GM21367 (cell line): ENCODE data around the gene SLC37A3.
"Not testable (repeated sequence)": the region's sequence is repeated elsewhere in the genome, so short reads cannot be mapped to it uniquely, and the experiment has no call there.

Experiments
- ATAC-seq: cut with Tn5 transposase; IDR thresholded peaks from one replicate; pipeline ENCODE4 v1.9.1; 2021; ENCODE audit not compliant: unreplicated experiment

Gene SLC37A3

DNA sequence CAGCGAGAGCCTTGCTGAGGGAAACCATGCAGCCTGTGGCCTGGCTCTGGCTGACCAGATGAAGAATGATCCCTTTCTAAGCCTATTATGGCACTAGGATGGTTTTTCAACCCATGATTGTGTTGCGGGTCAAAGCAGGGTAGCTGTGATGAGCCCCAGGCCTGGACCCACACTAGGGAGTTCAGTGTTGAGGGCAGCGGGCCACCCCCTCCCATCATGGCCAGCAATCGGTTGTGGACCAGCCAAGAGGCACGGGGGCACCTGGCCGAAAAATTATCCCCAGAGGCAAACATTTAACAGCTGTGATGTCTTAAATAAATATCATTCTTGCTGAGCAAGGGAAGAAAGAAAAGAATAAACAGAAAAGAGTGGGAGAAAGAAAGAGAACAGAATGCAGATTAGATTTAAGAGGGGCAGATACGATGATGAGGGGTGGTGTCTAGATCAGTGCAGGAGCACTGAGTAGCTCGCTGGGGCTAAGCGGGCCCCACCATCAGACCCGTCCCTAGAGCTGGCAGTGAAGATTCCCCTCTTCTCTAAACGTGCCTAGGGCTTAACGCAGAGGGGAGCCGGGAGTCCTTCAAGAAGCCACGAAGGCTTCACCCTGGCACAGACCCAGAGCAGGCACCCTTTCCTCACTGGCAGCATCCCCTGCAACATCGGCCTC, 82.7 kb downstream of the SLC37A3 start:
- no peak for ATAC-seq

DNA sequence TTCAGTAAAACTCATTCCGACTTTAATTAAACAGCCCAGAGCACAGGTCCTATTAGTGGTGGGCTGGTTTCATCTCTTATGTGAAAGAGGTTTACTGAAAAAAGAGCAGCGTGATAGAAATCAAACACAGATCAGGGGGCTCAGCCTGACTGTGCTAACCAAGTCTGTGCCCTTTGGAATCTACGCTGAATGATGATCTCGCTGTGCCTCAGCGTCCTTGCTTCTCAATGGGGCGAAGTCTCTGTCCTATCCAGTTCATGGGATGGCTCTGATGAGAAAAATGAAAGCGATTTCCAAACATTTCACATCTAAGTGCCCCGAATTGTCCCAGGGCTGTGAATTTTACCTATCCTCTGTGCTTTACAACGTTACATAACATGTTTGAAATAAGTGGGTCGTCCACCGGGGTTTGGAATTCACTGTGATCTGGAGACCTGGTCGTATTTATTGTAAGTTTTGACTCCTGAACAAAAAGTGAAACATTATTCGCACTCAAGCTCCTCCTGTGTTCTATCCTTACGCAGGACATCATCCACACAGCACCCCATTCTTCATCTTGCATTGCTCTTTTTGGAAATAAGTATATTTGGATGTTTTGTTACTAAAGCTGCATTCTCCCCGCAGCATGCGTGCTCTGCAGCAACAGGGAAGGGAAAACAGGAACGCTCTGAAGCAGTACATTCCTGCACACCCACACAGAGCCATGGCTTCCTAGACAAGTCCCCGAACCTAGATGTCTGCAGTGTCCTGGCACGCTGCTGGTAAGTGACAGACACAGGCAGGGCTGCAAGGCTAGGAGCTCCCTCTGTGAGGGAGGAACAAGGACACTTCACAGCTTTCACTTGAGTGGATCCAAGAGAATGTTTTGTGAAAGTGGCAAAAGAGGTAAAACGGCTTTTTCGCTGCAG, 83.5 kb downstream of the SLC37A3 start:
- ATAC-seq = no peak

DNA sequence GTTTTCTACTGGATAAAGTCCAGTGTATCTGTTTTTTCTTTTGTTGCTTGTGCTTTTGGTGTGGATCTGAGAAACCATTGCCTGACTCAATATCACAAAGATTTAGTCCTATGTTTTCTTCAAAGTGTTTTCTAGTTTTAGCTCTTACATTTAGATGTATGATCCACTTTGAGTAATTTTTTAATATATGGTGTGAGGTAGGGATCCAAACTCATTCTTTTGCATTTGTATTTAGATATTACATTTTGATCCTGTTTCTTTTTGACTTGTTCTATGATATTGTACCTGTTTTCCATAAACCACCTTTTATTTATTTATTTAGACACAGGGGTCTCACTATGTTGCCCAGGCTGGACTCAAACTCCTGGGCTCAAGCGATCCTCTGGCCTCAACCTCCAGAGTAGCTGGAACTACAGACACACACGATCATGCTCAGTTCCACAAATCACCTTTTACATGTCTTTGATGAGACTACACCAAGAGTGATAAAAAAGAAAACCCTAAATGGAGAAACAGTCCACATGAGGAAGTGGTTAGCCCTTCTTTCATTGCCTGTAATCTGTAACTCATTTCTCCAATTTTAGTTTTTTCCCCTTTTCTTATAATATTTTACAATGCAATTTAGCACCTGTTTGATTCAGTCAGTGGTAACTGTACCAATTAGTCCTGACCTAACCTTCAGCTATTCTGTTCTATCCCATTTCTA, 86.0 kb downstream of the SLC37A3 start:
- no peak for ATAC-seq

DNA sequence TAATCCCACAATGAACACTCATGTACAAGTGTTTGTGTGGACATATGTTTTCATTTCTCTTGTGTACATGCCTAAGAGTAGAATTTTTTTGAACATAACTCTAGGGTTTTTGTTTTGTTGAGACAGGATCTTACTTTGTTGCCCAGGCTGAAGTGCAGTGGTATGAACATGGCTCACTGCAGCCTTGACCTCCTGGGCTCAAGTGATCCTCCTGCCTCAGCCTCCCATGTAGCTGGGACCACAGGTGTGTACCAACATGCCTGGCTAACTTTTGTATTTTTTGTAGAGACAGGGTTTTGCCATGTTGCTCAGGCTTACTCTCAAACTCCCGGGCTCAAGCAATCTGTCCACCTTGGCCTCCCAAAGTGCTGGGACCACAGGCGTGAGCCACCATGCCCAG, 87.2 kb downstream of the SLC37A3 start:
- not testable (repeated sequence) for ATAC-seq

DNA sequence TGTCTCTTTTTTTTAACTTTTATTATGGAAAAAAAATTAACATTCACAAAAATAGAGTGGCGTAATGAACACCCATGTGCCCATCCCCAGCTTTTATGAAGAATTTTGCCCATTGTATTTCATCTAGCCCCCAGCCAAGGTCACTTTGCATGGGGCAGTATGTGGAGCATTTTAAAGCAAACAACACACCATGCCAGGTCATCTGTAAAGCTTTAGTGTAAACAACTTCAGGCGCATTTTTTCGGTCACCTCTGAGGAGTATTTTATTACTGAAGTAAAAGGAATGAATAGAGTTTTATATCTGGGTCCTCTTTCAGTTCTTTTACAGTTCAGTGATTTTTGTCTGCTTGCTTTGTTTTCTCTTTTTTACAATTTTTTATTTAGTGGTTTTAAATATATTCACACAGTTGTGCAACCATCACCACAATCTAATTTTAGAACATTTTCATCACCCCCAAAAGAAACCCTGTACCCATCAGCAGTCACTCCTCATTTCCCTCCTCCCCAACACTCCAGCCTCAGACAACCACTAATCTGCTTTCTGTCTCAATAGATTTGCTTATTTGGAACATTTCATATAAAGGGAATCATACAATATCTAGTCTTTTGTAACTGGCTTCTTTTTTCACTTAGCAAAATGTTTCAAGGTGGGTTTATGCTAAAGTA, 87.9 kb downstream of the SLC37A3 start:
- ATAC-seq = no peak

DNA sequence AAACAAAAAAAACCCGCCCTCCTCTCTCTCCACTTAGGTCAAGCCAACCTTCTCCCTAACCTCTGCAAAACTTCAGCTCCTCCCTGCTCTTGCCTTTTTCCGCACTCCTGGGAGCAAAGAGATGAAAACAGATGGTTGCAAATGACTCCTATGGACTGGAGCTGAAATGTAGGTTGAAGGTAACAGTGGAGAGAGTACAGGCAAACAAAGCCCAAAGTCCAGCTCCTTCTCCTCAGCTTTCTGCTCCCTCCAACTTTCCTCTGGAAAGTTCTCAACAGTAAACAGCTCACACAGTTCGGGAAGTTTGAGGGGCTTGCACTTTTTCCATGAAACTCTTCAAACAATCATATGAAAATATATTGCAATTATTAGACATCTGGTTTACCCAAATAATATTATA, 90.3 kb downstream of the SLC37A3 start:
- no peak for ATAC-seq

DNA sequence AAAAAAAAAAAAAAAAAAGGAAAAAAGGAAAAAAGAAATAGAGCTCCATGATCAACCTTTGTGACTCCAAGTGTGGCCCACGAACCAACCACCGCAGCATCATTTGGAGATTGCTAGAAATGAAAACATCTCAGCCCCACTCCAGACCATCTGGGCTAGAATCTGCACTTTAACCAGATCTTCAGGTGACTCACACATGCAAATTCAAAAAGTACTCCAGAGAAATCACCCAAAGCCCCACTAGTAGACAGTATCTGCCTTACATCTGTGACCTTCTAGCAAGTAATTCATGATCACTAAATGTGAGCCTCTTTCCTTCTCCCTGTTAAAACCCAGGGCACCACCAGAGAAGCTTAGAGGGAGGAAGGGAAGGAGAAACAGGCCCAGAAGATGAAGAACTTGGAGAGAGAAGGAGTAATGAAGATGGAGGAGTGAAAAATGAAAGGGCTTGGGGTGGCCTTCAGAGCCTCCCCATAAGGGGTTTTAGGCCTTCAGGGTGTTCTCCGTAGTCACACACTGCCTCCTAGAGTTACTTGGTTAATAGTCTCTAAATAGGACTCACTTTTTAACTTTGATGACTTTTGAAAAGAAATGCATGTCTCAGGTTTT, 94.0 kb downstream of the SLC37A3 start:
- ATAC-seq = no peak

DNA sequence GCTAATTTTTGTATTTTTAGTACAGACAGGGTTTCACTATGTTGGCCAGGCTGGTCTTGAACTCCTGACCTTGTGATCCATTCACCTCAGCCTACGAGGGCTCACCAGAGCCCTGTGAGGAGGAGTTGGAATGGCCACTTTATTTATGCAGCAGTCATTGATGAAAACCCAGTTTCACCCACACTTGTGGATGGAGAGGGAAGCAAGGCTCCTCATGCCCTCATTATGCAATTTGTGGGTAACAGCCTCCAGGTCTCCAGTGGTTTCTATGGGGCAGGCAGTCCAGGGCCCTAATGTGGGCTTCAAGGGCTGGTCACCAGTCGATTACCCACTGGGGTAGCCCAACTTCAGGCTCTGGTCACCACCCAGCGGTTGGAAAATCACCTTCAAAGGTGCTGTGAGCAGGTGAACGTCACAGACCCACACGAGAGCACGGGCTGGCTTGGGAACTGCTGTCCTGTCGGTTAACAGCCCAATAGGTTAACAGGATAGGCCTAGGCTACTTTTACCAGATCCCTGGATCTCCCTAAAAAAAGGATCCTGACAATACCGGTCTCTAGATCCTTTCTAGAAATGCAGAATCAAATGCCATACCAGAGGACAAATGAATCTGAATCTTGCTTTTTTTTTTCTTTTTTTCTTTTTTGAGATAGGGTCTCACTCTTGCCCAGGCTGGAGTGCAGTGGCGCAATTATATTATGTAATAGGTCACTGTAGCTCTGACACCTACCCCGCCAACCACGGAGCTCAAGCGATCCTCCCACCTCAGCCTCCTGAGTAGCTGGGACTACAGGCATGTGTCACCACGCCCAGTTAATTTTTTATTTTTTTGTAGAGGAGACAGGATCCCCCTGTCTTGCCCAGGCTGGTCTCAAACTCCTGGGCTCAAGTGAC, 97.8 kb downstream of the SLC37A3 start:
- no peak for ATAC-seq

DNA sequence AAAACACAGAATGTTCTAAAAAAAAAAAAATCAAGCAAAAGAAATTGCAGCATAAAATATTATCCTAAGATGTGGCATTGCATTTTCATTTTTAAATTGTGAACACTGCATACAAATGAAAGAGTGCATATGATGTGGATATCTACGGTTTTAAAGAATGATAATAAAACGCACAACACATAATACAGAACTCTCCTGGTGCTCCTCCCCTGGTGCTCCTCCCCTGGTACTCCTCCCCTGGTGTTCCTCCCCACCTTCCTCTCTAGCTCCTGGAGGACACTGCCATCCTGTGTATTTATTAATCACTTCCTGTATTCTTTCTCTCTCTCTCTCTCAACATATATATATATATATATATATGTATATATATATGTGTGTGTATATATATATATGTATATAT, 100.1 kb downstream of the SLC37A3 start:
- no peak for ATAC-seq

DNA sequence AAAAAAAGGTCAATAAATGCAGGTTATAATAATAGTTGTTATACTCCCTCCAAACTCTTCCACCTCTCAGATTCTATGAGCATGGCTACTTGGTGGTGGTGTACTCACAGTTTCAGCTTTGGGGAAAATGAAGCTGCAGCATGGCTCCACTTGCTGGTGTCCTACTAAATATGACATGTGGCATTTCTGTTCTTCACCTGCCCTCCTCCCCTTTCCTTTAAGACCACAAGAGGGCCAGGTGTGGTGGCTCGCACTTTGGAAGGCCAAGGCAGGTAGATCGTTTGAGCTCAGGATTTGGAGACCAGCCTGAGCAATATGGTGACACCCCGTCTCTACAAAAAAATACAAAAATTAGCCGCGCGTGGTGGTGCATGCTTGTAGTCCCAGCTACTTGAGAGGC, 101.1 kb downstream of the SLC37A3 start:
- no peak for ATAC-seq

DNA sequence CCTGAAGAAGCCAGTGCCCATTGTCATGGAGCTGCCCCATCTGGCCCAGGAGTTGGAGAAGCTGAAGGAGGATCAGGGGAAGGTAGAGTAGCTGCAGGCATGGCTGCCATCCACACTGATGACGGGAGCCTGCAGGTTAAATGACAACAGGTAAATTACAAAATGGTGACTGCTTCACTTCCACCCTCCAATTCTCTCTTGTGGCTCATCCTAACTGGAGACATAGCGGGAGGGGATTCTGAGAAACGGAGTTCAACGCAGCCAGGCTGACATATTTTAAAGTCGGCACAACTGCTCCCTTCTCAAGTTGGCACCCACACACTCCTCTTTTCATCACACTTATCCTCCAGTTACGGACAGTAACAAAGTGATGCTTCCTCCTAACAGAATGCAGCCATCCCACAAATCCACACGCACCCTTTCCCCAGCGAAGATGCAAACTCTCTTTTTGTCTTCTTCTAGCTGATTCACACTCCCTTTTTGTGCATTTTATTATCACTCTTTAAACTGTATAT, 103.0 kb downstream of the SLC37A3 start:
- no peak for ATAC-seq

DNA sequence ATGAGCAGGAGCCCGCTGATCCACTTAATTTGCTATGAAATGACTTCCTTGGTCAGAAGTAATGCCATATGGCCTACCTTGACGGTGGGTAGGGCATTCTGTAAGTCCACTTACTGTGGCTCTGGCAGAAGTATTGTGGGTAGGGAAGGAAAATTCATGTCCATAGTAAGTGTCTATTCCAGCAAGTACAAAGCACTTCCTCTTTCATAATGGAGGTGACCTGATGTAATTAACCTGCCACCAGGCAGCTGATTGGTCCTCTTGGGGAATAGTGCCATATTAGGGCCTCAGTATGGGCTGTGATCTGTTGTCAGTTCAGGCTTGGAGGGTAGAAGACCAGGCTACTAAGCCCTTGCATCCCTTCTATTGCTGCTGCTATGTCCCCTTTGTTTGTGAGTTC, 103.9 kb downstream of the SLC37A3 start:
- no peak for ATAC-seq

DNA sequence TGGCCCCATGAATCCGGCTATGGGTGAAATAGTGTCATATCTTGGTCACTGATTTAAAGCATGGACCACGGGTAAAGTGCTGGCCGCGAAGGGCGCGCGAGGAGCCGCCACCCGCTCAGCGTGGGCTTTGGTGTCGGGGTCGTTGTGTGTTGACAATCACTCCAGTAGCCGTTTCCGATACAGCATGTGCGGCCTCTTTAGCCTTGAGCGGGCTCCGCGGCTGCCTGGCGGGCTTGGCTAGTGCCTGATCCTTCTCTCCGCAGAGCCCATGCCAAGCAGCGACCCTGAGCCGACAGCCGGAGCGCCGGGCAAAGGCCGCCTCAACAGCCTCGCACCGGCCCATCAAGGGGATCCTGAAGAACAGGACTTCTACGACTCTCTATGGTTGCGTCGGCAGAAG, 105.9 kb downstream of the SLC37A3 start:
- no peak for ATAC-seq

DNA sequence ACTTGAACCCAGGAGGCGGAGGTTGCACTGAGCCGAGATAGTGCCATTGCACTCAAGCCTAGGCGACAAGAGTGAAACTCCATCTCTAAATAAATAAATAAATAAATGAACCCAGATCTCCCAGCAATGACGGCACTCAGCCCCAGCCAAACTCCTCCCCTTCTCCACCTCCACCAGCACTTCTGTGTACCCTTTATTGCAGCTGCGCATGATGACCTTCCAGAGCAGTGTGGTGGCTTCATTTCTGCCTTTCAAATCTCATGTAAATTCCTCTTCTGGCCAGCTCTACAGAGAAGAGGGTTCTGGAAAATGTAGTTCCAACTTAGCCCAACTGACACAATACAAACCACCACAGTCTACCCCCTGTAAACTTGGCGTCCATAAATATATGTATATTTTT, 108.5 kb downstream of the SLC37A3 start:
- no peak for ATAC-seq

DNA sequence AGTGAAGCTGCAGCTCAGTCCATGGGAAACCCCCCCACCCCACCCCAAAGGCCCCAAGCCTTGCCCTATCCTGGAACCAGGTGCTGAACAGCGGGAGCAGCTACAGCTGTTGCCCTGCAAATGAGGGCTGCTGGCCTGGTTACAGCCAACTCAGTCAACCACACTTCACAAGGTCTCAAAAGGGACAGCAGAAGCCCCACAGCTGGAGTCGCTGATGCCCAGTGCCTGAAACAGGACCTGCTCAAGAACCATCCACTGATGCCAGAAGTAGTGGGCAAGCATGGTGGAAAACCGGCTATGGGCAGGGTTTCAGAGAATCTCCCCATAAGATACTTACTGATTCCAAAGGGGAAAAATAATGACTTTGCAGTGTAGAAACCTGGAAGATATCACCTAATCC, 110.3 kb downstream of the SLC37A3 start:
- no peak for ATAC-seq

DNA sequence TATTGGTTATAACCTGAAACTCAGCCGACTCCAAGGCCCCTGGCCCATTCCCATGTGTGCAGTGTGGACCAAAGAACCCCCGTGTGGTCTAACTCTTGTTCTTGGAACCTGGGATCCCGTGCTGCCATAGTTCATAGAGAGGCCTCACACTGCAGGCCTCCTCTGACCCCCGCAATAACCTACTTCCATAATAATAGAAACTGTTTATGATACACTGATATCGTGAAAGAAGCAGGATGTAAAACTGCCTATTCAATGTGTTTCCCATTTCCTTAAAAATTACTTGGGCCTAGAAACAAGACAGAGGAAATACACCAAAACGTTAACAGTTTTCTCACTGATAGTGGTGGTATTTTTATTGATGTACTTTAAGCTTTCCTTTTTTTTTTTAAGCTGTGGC, 112.4 kb downstream of the SLC37A3 start:
- no peak for ATAC-seq

DNA sequence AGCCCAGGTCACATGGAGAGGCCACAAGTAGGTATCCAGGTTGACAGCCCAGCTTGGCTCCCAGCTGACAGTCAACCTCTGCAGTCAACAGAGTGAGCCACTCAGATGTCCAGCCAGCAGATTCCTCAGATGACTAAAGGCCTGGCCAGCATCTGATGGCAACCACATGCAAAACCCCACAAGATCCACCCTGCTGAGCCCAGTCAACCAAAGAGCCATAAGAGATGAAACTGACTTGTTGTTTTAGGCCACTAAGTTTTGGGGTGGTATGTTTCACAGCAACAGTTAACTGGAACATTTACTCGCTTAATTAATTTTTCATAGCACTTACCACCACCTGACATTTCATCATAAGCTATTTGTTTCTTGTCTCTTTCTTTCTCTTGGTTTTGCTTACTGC, 114.3 kb downstream of the SLC37A3 start:
- no peak for ATAC-seq
